ENCODE measurements around the gene NFIC.

Gene NFIC

DNA sequence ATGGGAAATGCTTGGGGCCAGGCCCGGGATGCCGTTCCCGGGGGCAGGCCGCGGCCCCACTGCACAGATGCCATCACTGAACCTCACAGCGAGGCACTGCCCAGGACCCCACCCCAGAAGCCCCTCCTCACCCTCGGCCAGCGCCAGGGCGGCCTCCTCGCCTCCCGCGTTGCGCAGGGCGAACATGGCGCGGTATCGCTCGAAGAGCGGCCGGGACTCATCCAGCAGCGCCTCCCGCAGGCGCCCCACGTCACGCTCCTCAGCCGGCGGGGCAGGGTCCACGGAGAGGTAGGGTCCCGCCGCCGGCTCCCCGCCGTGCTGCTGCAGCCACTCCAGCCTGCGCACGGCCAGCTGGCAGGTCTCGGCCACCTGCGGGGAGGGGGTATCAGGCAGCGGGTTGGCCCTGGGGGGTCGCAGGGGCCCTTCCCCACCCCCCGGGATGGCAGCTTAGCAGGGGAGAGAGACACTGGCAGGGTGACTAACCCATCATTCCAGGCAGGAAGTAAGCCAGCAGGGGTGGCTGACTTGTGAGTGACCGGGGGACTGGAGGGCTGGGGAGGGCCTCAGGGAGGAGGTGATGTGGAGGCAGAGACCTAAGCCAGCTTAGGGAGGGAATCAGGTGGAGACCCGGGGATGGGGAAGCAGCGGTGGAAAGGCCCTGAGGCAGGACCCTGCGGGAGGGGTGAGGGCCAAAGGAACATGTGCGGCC, 125.9 kb downstream of the NFIC start:
- TF ChIP-seq, protein P1, sequence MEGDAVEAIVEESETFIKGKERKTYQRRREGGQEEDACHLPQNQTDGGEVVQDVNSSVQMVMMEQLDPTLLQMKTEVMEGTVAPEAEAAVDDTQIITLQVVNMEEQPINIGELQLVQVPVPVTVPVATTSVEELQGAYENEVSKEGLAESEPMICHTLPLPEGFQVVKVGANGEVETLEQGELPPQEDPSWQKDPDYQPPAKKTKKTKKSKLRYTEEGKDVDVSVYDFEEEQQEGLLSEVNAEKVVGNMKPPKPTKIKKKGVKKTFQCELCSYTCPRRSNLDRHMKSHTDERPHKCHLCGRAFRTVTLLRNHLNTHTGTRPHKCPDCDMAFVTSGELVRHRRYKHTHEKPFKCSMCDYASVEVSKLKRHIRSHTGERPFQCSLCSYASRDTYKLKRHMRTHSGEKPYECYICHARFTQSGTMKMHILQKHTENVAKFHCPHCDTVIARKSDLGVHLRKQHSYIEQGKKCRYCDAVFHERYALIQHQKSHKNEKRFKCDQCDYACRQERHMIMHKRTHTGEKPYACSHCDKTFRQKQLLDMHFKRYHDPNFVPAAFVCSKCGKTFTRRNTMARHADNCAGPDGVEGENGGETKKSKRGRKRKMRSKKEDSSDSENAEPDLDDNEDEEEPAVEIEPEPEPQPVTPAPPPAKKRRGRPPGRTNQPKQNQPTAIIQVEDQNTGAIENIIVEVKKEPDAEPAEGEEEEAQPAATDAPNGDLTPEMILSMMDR (conservative IDR thresholded peaks at IDR 0.05): no peak
- no peak overlapping the region for H3K27ac ChIP-seq

DNA sequence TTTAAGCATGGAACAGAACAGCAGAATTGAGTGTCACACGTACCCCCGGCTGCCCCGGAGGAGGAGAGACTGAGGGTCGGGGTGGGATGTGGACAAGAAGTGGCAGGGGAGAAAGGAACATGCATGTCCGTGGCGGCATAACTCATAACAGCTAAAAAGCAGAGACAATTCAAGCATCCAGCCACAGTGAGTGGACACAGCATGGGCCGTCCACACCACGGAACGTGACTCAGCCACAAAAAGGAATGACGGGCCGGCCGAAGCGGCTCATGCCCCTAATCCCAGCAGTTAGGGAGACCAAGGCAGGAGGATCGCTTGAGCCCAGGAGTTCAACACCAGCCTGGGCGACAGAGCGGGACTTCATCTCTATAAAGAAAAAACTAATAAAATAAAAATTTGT, 126.5 kb downstream of the NFIC start:
- TF ChIP-seq, protein P1 (conservative IDR thresholded peaks at IDR 0.05): no peak
- H3K27ac ChIP-seq: no peak overlapping the region

GRCh38 chr19:3493651-3494050, 127.3 kb downstream of the NFIC start:
- no peak overlapping the region for H3K27ac ChIP-seq
- TF ChIP-seq, protein P1 (conservative IDR thresholded peaks at IDR 0.05): no peak

GRCh38 chr19:3494051-3494450, 127.7 kb downstream of the NFIC start:
- no peak overlapping the region for H3K27ac ChIP-seq

DNA sequence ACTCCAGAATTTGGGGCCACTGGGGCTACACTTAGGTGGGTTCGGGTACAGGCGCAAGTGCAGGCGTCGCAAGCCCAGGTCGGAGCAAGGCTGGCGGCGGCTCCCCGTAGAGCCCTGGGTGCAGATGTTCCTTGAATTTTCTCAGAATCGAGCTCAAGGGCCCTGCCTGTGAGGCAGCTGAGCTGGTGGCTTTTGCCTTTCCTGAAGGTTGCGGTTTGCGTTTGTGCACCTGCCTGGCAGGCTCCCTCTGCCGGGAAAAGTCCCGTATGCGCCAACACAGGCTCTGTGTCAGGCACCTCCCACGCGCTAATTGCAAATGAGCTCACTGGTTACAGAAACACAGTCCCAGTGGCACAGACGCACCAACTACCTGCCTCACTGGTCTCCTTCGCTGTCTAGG, 128.2 kb downstream of the NFIC start:
- H3K27ac ChIP-seq: no peak overlapping the region
- TF ChIP-seq, protein P1 (conservative IDR thresholded peaks at IDR 0.05): no peak

More at GRCh38 chr19:3494051-3494450, 127.7 kb downstream of the NFIC start:
- TF ChIP-seq, protein P1 (conservative IDR thresholded peaks at IDR 0.05): no peak

DNA sequence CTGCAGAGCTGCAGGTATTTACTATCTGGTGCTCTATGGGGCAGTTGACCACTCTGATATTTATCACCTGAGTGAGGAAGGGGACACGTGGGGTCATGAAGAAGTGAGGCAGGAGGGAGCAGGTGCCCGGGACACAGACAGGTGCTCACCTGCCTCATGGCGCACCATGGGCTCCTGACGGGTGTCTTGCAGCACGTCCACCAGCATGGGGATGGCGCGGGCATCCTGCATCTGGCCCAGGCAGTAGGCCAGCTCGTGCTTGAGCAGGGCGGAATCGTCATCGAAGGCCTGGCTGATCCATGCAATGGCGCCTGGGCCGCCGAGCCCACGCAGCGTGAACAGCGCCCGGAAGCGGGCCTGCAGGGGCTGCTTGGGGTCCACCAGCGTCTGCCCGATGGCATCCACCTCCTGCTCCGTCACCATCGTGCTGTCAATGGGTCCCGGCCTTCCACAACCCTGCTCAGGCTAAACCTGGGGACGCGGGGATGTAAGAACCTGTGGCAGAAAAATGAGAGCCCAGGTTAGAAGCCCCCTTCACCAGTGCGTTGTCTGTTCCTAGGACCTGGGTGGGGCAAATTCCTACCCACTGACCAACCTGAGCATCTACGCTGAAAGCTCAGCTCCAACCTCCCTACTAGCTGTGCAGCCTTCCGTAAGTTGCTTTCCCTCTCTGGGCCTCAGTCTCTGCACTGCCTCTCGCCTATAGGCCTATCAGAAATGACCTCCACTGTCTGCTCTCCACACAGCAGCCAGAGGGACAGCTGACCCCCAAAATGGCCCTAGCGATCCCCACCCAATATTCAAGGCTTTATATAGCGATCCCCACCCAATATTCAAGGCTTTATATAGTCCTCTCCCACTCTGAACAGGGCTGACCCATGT, 130.2 kb downstream of the NFIC start:
- H3K27ac ChIP-seq: no peak overlapping the region
- TF ChIP-seq, protein P1 (conservative IDR thresholded peaks at IDR 0.05): no peak

DNA sequence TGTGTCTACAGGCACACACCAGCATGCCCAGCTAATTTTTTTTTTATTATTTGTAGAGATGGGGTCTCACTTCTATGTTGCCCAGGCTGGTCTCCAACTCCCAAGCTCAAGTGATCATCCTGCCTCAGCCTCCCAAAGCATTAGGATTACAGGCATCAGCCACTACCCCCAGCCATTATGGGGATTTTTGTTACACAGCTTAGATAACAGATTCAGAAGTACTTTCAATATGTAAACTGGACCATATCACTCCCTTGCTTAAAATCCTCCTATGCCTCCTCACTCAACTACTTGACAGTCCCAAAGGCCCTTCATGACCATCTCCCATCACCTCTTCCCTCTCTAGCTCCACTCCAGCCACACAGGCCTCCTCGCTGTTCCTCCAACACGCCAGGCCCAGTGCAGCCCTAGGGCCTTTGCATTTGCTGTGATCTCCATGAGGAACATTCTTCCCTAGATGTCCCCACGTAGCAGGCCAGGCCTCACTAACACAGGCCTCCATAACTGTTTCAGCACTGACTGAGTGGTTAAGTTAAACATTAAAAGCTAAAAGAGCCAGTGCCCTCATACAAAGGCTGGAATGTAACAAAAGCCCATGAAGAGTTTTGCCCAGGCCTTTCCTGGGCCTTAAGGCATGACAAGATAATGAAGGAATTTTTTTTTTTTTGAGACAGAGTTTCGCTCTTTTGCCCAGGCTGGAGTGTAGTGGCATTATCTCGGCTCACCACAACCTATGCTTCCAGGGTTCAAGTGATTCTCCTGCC, 131.6 kb downstream of the NFIC start:
- TF ChIP-seq, protein P1 (conservative IDR thresholded peaks at IDR 0.05): no peak

More for the DNA sequence above, 131.6 kb downstream of the NFIC start:
- H3K27ac ChIP-seq: no peak overlapping the region
